IMR-90 (cell line): ENCODE data around the gene ARMS2. TPM values are rescaled to one million over a fixed set of nuclear protein-coding genes. Genes with fewer than 3 reads are reported as not detected.

Experiments used
- ATAC-seq: fragments of 200-7000 bp; cut with Tn5 transposase; 2 replicates; pipeline ENCODE4 v1.9.1; 2020; ENCODE audit warnings: low read depth, mild to moderate bottlenecking, moderate library complexity
- BruUV-seq: library from RNA; stranded (reverse); fragments of 400-500 nt; replicated peaks from 2 replicates; lab custom pipeline; 2021; lab: Mats Ljungman, UMichigan
- CTCF ChIA-PET: fragments of 300-600 bp; formaldehyde crosslinking; extraction: SDS; loops from one replicate; lab custom pipeline; 2021; ENCODE audit warnings: antibody characterized with exemption; lab: Yijun Ruan, JAX
- POLR2A ChIA-PET: fragments of 300-600 bp; sonication (Branson Sonifier 250); formaldehyde crosslinking; loops from one replicate; lab custom pipeline; 2022; ENCODE audit warnings: antibody characterized with exemption; ENCODE audit not compliant: unreplicated experiment; lab: Charles Lee
- DNase-seq: peaks from one replicate; pipeline ENCODE4 v3.0.0; 2013
- H2AFZ ChIP-seq: replicated peaks from 2 replicates; pipeline ENCODE3; 2013; ENCODE audit warnings: low read length, mild to moderate bottlenecking; ENCODE audit not compliant: poor library complexity
- H2AK5ac ChIP-seq: 2 replicates; pipeline ENCODE4 v1.6.1; 2013; ENCODE audit warnings: low read depth, low read length, inconsistent platforms
- H2AK9ac ChIP-seq: replicated peaks from 2 replicates; pipeline ENCODE3; 2013; ENCODE audit warnings: mild to moderate bottlenecking, low read depth, low read length, moderate library complexity; ENCODE audit not compliant: poor library complexity
- H2BK120ac ChIP-seq: 2 replicates; pipeline ENCODE4 v1.6.1; 2013; ENCODE audit warnings: low read depth, low read length, inconsistent platforms
- H2BK15ac ChIP-seq: 3 replicates; pipeline ENCODE4 v1.6.1; 2013; ENCODE audit warnings: low read depth, low read length, inconsistent platforms
- H2BK20ac ChIP-seq: 2 replicates; pipeline ENCODE4 v1.6.1; 2013; ENCODE audit warnings: low read depth, mild to moderate bottlenecking, inconsistent platforms, low read length, moderate library complexity
- H2BK5ac ChIP-seq: 2 replicates; pipeline ENCODE4 v1.6.1; 2013; ENCODE audit warnings: mild to moderate bottlenecking, low read depth, low read length, inconsistent platforms; ENCODE audit not compliant: poor library complexity, severe bottlenecking
- H3K14ac ChIP-seq: replicated peaks from 2 replicates; pipeline ENCODE4 v1.6.1; 2013; ENCODE audit warnings: low read depth, low read length, inconsistent platforms
- H3K18ac ChIP-seq: 2 replicates; pipeline ENCODE4 v1.6.1; 2013; ENCODE audit warnings: low read depth, low read length, control low read depth
- H3K23ac ChIP-seq: 2 replicates; pipeline ENCODE4 v1.6.1; 2013; ENCODE audit warnings: low read depth, low read length, inconsistent platforms
- H3K27ac ChIP-seq: 2 replicates; pipeline ENCODE4 v1.5.1; 2013; ENCODE audit warnings: mild to moderate bottlenecking, control low read depth, low read length; ENCODE audit not compliant: insufficient read depth
- H3K27me3 ChIP-seq: 2 replicates; pipeline ENCODE4 v1.6.1; 2013; ENCODE audit warnings: low read length; ENCODE audit not compliant: control insufficient read depth, insufficient read depth
- H3K36me3 ChIP-seq: 2 replicates; pipeline ENCODE4 v1.6.1; 2013; ENCODE audit warnings: low read length, mixed read lengths; ENCODE audit not compliant: control insufficient read depth, insufficient read depth
- H3K4ac ChIP-seq: 2 replicates; pipeline ENCODE4 v1.6.1; 2013; ENCODE audit warnings: low read depth, low read length, inconsistent platforms
- H3K4me1 ChIP-seq: 2 replicates; pipeline ENCODE4 v1.6.1; 2013; ENCODE audit warnings: low read length, mixed read lengths; ENCODE audit not compliant: control insufficient read depth, insufficient read depth
- H3K4me2 ChIP-seq: 2 replicates; pipeline ENCODE4 v1.6.1; 2013; ENCODE audit warnings: low read depth, mild to moderate bottlenecking, control low read depth, low read length, moderate library complexity
- H3K4me3 ChIP-seq: 2 replicates; pipeline ENCODE4 v1.5.1; 2013; ENCODE audit warnings: low read depth, mild to moderate bottlenecking, control low read depth, low read length, moderate library complexity; ENCODE audit not compliant: insufficient read depth
- H3K56ac ChIP-seq: 2 replicates; pipeline ENCODE4 v1.6.1; 2013; ENCODE audit warnings: low read length, inconsistent platforms; ENCODE audit not compliant: insufficient read depth; ENCODE audit errors: extremely low read depth
- H3K79me1 ChIP-seq, 2 experiments: 2 replicates each; pipeline ENCODE4 v1.6.1; 2013; ENCODE audit warnings: low read length in 2 of 2, inconsistent platforms in 1 of 2, low read depth in 1 of 2
- H3K9ac ChIP-seq: 2 replicates; pipeline ENCODE4 v1.6.1; 2013; ENCODE audit warnings: low read depth, low read length, control low read depth
- H3K9me1 ChIP-seq: 2 replicates; pipeline ENCODE4 v1.6.1; 2013; ENCODE audit warnings: low read length, inconsistent platforms; ENCODE audit not compliant: insufficient read depth
- H3K9me3 ChIP-seq: 2 replicates; pipeline ENCODE4 v1.6.1; 2013; ENCODE audit warnings: low read length; ENCODE audit not compliant: control insufficient read depth, insufficient read depth
- H4K20me1 ChIP-seq: 2 replicates; pipeline ENCODE4 v1.6.1; 2013; ENCODE audit warnings: low read length, inconsistent platforms; ENCODE audit not compliant: insufficient read depth
- H4K5ac ChIP-seq: 2 replicates; pipeline ENCODE4 v1.6.1; 2013; ENCODE audit warnings: mild to moderate bottlenecking, low read depth, low read length, control low read depth
- H4K8ac ChIP-seq, 2 experiments: 2 replicates each; pipeline ENCODE4 v1.6.1; 2013; ENCODE audit warnings: low read depth in 2 of 2, low read length in 2 of 2, control low read depth in 1 of 2, inconsistent platforms in 1 of 2
- H4K91ac ChIP-seq: 2 replicates; pipeline ENCODE4 v1.6.1; 2013; ENCODE audit warnings: low read depth, low read length, inconsistent platforms; ENCODE audit not compliant: insufficient read depth
- CEBPB ChIP-seq: IDR thresholded peaks from 2 replicates; pipeline ENCODE4 v1.6.1; 2012; ENCODE audit warnings: low read depth, low read length, improper control_type of control experiment
- MAFK ChIP-seq: IDR thresholded peaks from 2 replicates; pipeline ENCODE4 v1.6.1; 2012; ENCODE audit warnings: low read depth, low read length, improper control_type of control experiment
- MAZ ChIP-seq: IDR thresholded peaks from 2 replicates; pipeline ENCODE4 v1.6.1; 2012; ENCODE audit warnings: low read depth, mild to moderate bottlenecking, low read length, improper control_type of control experiment, moderate library complexity, borderline replicate concordance
- POLR2A ChIP-seq: IDR thresholded peaks from 2 replicates; pipeline ENCODE4 v1.6.1; 2012; ENCODE audit warnings: mild to moderate bottlenecking, low read depth, low read length
- RAD21 ChIP-seq: IDR thresholded peaks from 2 replicates; pipeline ENCODE4 v1.6.1; 2012; ENCODE audit warnings: low read length, improper control_type of control experiment
- RCOR1 ChIP-seq: IDR thresholded peaks from 2 replicates; pipeline ENCODE4 v1.6.1; 2012; ENCODE audit warnings: mild to moderate bottlenecking, low read length, improper control_type of control experiment; ENCODE audit not compliant: insufficient replicate concordance
- SMC3 ChIP-seq: fragments of 150-350 bp; IDR thresholded peaks from 2 replicates; pipeline ENCODE4 v1.6.1; 2016; ENCODE audit warnings: low read depth, mild to moderate bottlenecking, antibody characterized with exemption, low read length, moderate library complexity
- USF2 ChIP-seq: fragments of 150-350 bp; IDR thresholded peaks from 2 replicates; pipeline ENCODE4 v1.6.1; 2017; ENCODE audit warnings: mild to moderate bottlenecking, antibody characterized with exemption, low read length, low read depth
- WGBS, 2 experiments: methylation state at CpG; one replicate each; pipeline versions ENCODE4 v1.1.5 to v1.1.7; 2013; ENCODE audit warnings: missing lambda C conversion rate in 2 of 2; ENCODE audit not compliant: insufficient read length in 1 of 2; ENCODE audit errors: extremely low coverage in 2 of 2; 5-methylcytosine and 5-hydroxymethylcytosine counted together
- dilution Hi-C: fragments of 300-500 bp; cut with HindIII; formaldehyde crosslinking; loops from one replicate; pipeline ENCODE4 v1.14.3; 2018; ENCODE audit warnings: low sequenced_read_pairs; ENCODE audit not compliant: unreplicated experiment
- in situ Hi-C: fragments of 300-500 bp; cut with MboI; formaldehyde crosslinking; loops from 3 replicates; pipeline ENCODE4 v1.14.3; 2019; ENCODE audit warnings: low sequenced_read_pairs, inconsistent platforms, mixed read lengths
- intact Hi-C: fragments of 100-400 bp; cut with micrococcal nuclease; formaldehyde crosslinking; loops from 2 replicates; pipeline ENCODE4 v1.10.0; 2022
- polyA plus RNA-seq, 3 experiments: library from polyadenylated mRNA; depleted of rRNA; stranded (reverse); fragments of >200 nt; gene quantifications; 2 replicates each; pipeline ENCODE4 v1.2.3, GENCODE V29; 2012; ENCODE audit warnings: low replicate concordance in 1 of 3
- total RNA-seq: library from RNA; depleted of rRNA; stranded (reverse); fragments of >200 nt; gene quantifications from 2 replicates; pipeline ENCODE4 v1.2.3, GENCODE V29; 2012
- TF ChIP-seq, protein P1 (sequence below): conservative IDR thresholded peaks from 2 replicates; pipeline ENCODE4 v1.5.1; 2012; ENCODE audit warnings: mild to moderate bottlenecking, low read depth, low read length, improper control_type of control experiment

The ARMS2 gene
- total and polyA plus RNA-seq, 2 of the 4 experiments (the other 2 are of a cell fraction) = not detected

DNA sequence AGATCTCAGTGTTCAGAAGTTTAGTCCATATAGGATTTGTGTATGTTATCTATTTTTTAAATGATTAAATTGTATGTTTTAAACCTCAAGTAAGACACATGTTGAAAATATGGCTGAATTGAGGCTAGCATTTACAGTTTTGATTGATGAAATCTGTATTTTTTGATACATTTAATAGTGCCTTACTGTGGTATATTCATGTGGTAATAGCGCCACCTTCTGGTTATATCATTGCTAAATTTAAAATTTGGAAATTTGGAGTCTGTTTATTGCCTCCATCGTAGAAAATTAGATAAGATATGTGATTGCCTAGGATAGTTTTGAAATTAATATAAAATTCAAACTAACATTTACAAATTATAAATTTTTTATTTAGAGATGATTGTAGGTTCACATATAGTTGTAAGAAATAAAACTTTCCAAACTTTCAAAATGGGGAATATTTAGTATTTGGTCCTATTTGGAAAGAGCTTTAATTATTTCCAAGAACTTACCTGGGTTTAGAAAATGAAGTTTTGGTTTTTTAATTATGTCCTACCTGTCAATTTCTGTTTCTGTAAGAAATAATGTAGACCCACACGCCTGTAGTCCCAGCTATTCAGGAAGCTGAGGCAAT, 19.1 kb upstream of the ARMS2 start:
- no TSS peak for BruUV-seq
- Histone ChIP-seq H3K18ac (no peak overlapping the region), H3K56ac (no peak overlapping the region), H3K4me3 (no peak overlapping the region), H4K8ac (no peak overlapping the region), H2AK9ac (no peak overlapping the region), H4K20me1 (no peaks in the 10 kb centered on the region), H3K14ac (no peak overlapping the region), H2BK20ac (no peak overlapping the region), H3K4me1 (no peaks in the 10 kb centered on the region), H2AK5ac (no peak overlapping the region), H2BK120ac (no peak overlapping the region), H3K23ac (no peak overlapping the region), H3K27ac (no peak overlapping the region), H2AFZ (no peak overlapping the region), H3K4me2 (no peak overlapping the region), H3K9me1 (no peaks in the 10 kb centered on the region), H3K9ac (no peak overlapping the region), H3K27me3 (no peaks in the 10 kb centered on the region), H2BK15ac (no peak overlapping the region), H3K36me3 (peaks cover 3% of the 10 kb centered on the region), H3K4ac (no peak overlapping the region), H2BK5ac (no peak overlapping the region), H4K91ac (no peak overlapping the region), H3K79me1 (no peaks in the 10 kb centered on the region), H4K5ac (no peak overlapping the region), H3K9me3 (no peaks in the 10 kb centered on the region)
- peak; percentile 75 for TF ChIP-seq SMC3
- TF ChIP-seq, protein P1, sequence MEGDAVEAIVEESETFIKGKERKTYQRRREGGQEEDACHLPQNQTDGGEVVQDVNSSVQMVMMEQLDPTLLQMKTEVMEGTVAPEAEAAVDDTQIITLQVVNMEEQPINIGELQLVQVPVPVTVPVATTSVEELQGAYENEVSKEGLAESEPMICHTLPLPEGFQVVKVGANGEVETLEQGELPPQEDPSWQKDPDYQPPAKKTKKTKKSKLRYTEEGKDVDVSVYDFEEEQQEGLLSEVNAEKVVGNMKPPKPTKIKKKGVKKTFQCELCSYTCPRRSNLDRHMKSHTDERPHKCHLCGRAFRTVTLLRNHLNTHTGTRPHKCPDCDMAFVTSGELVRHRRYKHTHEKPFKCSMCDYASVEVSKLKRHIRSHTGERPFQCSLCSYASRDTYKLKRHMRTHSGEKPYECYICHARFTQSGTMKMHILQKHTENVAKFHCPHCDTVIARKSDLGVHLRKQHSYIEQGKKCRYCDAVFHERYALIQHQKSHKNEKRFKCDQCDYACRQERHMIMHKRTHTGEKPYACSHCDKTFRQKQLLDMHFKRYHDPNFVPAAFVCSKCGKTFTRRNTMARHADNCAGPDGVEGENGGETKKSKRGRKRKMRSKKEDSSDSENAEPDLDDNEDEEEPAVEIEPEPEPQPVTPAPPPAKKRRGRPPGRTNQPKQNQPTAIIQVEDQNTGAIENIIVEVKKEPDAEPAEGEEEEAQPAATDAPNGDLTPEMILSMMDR = peak; percentile 78
- TF ChIP-seq RCOR1 = no peak
- TF ChIP-seq USF2 = no peak
- TF ChIP-seq CEBPB = 0 out of 2 replicates have a peak, but pooled peaks have one; percentile 4
- TF ChIP-seq MAZ = no peak
- TF ChIP-seq POLR2A = no peak
- peak; percentile 85 for TF ChIP-seq RAD21
- TF ChIP-seq MAFK = no peak
- intact Hi-C loops (loop anchor here (1.0 to 5.0 kb wide), 5 partner anchors 93 to 383 kb away; no protein-coding TSS in a partner anchor), in situ Hi-C loops (no loop called here), dilution Hi-C loops (no loop called here)
- ChIA-PET CTCF (interaction anchor here (0.5 to 2.4 kb wide), 14 partner anchors 11 to 363 kb away, joined by 3 to 18 read pairs (median 3); no protein-coding TSS in a partner anchor), POLR2A (no interaction called here)
- no CpG with 5 or more reads among the region's 3 CpGs for WGBS, 2 experiments
- peak; percentile 55 for DNase-seq
- ATAC-seq = peak; percentile 46
